Sigmoid colon (tissue), 7 donors: Measurements from ENCODE around the gene PRICKLE2. TPM values are rescaled to one million over a fixed set of nuclear protein-coding genes. Genes with fewer than 3 reads are reported as not detected.

Experiments
- DNase-seq: peaks from one replicate; pipeline ENCODE4 v3.0.0-alpha.2; 2019
- H3K27ac ChIP-seq, 4 donors: fragments of 200-600 bp; sonication (generic); one replicate each; pipeline ENCODE4 v1.5.1; 2016 to 2019; ENCODE audit warnings: mild to moderate bottlenecking in 1 of 4
- H3K27me3 ChIP-seq, 3 donors: fragments of 200-600 bp; sonication (generic); one replicate each; pipeline ENCODE4 v1.5.1; 2019; ENCODE audit warnings: mild to moderate bottlenecking in 1 of 3
- H3K36me3 ChIP-seq, 4 donors: fragments of 200-600 bp; sonication (generic); one replicate each; pipeline ENCODE4 v1.5.1; 2016 to 2019
- H3K4me1 ChIP-seq, 4 donors: fragments of 200-600 bp; sonication (generic); one replicate each; pipeline ENCODE4 v1.5.1; 2017 to 2019
- H3K4me3 ChIP-seq, 4 donors: fragments of 200-600 bp; sonication (generic); one replicate each; pipeline ENCODE4 v1.5.1; 2017 to 2019; ENCODE audit warnings: mild to moderate bottlenecking in 2 of 4, moderate library complexity in 1 of 4
- H3K9me3 ChIP-seq, 4 donors: fragments of 200-600 bp in 3 of 4; sonication (generic) in 3 of 4; one replicate each; pipeline versions ENCODE4 v1.5.1 to v1.6.1; 2013 to 2019
- CTCF ChIP-seq, 4 experiments: fragments of 450-650 bp in 3 of 4; fragments of 200-600 bp in 1 of 4; IDR thresholded peaks; one replicate each; pipeline ENCODE4 v1.5.1; 2016 to 2019; ENCODE audit warnings: antibody characterized with exemption in 4 of 4, mild to moderate bottlenecking in 3 of 4, moderate library complexity in 2 of 4
- EP300 ChIP-seq, 4 donors: sonication (generic); formaldehyde crosslinking; IDR thresholded peaks; one replicate each; pipeline ENCODE4 v1.6.1; 2017; ENCODE audit warnings: antibody characterized with exemption in 4 of 4
- POLR2A ChIP-seq, 2 donors: fragments of 450-650 bp; IDR thresholded peaks; one replicate each; pipeline ENCODE4 v1.6.1; 2016; ENCODE audit warnings: antibody characterized with exemption in 2 of 2, mild to moderate bottlenecking in 2 of 2, moderate library complexity in 2 of 2
- POLR2AphosphoS5 ChIP-seq, 4 donors: sonication (generic); formaldehyde crosslinking; IDR thresholded peaks; one replicate each; pipeline ENCODE4 v1.6.1; 2017; ENCODE audit warnings: antibody characterized with exemption in 4 of 4
- WGBS, 2 donors: extraction: QIAGEN DNeasy Blood & Tissue Kit; methylation state at CpG; one replicate each; pipeline ENCODE4 v1.1.7; 2013; 5-methylcytosine and 5-hydroxymethylcytosine counted together
- intact Hi-C: fragments of 100-400 bp; cut with DNase I; formaldehyde crosslinking; loops from one replicate; pipeline ENCODE4 v1.15.1; 2023
- polyA plus RNA-seq, 3 donors: library from polyadenylated mRNA; stranded (reverse); fragments of 200-250 nt; gene quantifications; one replicate each; pipeline ENCODE4 v1.2.3, GENCODE V29; 2013
- total RNA-seq, 4 donors: library from RNA; depleted of rRNA; stranded (reverse); fragments of >200 nt; gene quantifications; one replicate each; pipeline ENCODE4 v1.1.0, GENCODE V29; 2016
- donor health status: healthy with polysubstance abuse.
- donor health status: Bipolar disorder and iron deficiency.
- donor health status: healthy.

Gene PRICKLE2
- total and polyA plus RNA-seq, 7 donors = 0.69 to 96.7 (median 61.1) TPM

GRCh38 chr3:64244011-64244942 lies 19.0 kb upstream of the PRICKLE2 start:
- Histone ChIP-seq H3K4me3 (no peak overlapping the region), H3K4me1 (peaks cover 0 to 95% (median 80%) of the 10 kb centered on the region in 4 donors), H3K27me3 (no peaks in the 10 kb centered on the region), H3K36me3 (peaks cover 0 to 6% (median 0%) of the 10 kb centered on the region in 4 donors), H3K9me3 (no peaks in the 10 kb centered on the region), H3K27ac (peak overlapping the region; percentile 70 to 94 (median 80))
- WGBS, 2 donors = 79 to 82% methylated on average over 9 of the region's 9 CpGs
- intact Hi-C loops = no loop called here
- TF ChIP-seq EP300 (IDR thresholded peaks at IDR 0.05) (no peak), CTCF (IDR thresholded peaks at IDR 0.05) (peak in 3 of 4 experiments; percentile 18 to 61 (median 26)), POLR2A (IDR thresholded peaks at IDR 0.05) (no peak), POLR2AphosphoS5 (IDR thresholded peaks at IDR 0.05) (peak in 1 of 4 donors; percentile 12)
- DNase-seq = no peak

GRCh38 chr3:64242435-64242834 lies 17.2 kb upstream of the PRICKLE2 start:
- Histone ChIP-seq H3K27me3 (no peaks in the 10 kb centered on the region), H3K27ac (peak overlapping the region; percentile 79 to 94 (median 85)), H3K4me1 (peaks cover 0 to 89% (median 77%) of the 10 kb centered on the region in 4 donors), H3K4me3 (no peak overlapping the region), H3K9me3 (peaks cover 0 to 2% (median under 1%) of the 10 kb centered on the region in 4 donors), H3K36me3 (peaks cover 0 to 6% (median under 1%) of the 10 kb centered on the region in 4 donors)
- intact Hi-C loops = no loop called here
- TF ChIP-seq POLR2AphosphoS5 (IDR thresholded peaks at IDR 0.05) (peak in 1 of 4 donors; percentile 50), CTCF (IDR thresholded peaks at IDR 0.05) (no peak), EP300 (IDR thresholded peaks at IDR 0.05) (no peak), POLR2A (IDR thresholded peaks at IDR 0.05) (peak in 1 of 2 donors; percentile 4)
- 30 to 60% methylated on average over 2 of the region's 2 CpGs for WGBS, 2 donors
- DNase-seq = no peak

- Histone ChIP-seq H3K4me3 (no peak overlapping the region), H3K9me3 (peaks cover 0 to 7% (median 2%) of the 10 kb centered on the region in 4 donors), H3K36me3 (peaks cover 0 to 9% (median 4%) of the 10 kb centered on the region in 4 donors), H3K4me1 (peaks cover 0 to 76% (median 70%) of the 10 kb centered on the region in 4 donors), H3K27me3 (no peaks in the 10 kb centered on the region), H3K27ac (peak overlapping the region; percentile 79 to 94 (median 85))
- WGBS, 2 donors = 71 to 73% methylated on average over 2 of the region's 2 CpGs
- intact Hi-C loops = no loop called here
- TF ChIP-seq POLR2AphosphoS5 (IDR thresholded peaks at IDR 0.05) (no peak), CTCF (IDR thresholded peaks at IDR 0.05) (no peak), POLR2A (IDR thresholded peaks at IDR 0.05) (no peak), EP300 (IDR thresholded peaks at IDR 0.05) (no peak)
- no peak for DNase-seq
Measured at GRCh38 chr3:64240959-64241358, 15.7 kb upstream of the PRICKLE2 start.

GRCh38 chr3:64240396-64240795 lies 15.1 kb upstream of the PRICKLE2 start:
- Histone ChIP-seq H3K9me3 (peaks cover 0 to 7% (median 2%) of the 10 kb centered on the region in 4 donors), H3K4me3 (no peak overlapping the region), H3K27ac (peak overlapping the region; percentile 79 to 94 (median 85)), H3K36me3 (peaks cover 0 to 9% (median 4%) of the 10 kb centered on the region in 4 donors), H3K4me1 (peaks cover 0 to 71% (median 64%) of the 10 kb centered on the region in 4 donors), H3K27me3 (no peaks in the 10 kb centered on the region)
- TF ChIP-seq POLR2A (IDR thresholded peaks at IDR 0.05) = no peak
- no peak for TF ChIP-seq EP300 (IDR thresholded peaks at IDR 0.05)
- no peak for TF ChIP-seq POLR2AphosphoS5 (IDR thresholded peaks at IDR 0.05)
- TF ChIP-seq CTCF (IDR thresholded peaks at IDR 0.05) = no peak
- intact Hi-C loops = no loop called here
- DNase-seq = no peak
- WGBS, 2 donors = 85 to 87% methylated on average over 3 of the region's 3 CpGs
